OCI-LY7 (cell line): Measurements from ENCODE around the gene SBF2.

Experiments
- CTCF ChIP-seq: fragments of 200-600 bp; sonication (generic); conservative IDR thresholded peaks from 2 replicates; pipeline ENCODE4 v1.5.1; 2014; ENCODE audit warnings: mild to moderate bottlenecking, antibody characterized with exemption, low read length, moderate library complexity, mixed read lengths
- EZH2phosphoT487 ChIP-seq: fragments of 200-600 bp; sonication (generic); IDR thresholded peaks from 2 replicates; pipeline ENCODE4 v1.6.1; 2018; ENCODE audit warnings: low read depth, borderline replicate concordance, mild to moderate bottlenecking, mixed run types, antibody characterized with exemption, low read length, moderate library complexity, mixed read lengths

- TF ChIP-seq EZH2phosphoT487 (no peak), CTCF (no peak)
Measured at GRCh38 chr11:10263929-10264328, 30.1 kb downstream of the SBF2 start.
